ENCODE results near the gene CTU2. TPM values are rescaled to one million over a fixed set of nuclear protein-coding genes. Genes with fewer than 3 reads are reported as not detected.

Gene CTU2
- total RNA-seq, 1 donor from 2014 or later = 27.1 TPM

GRCh38 chr16:88754912-88755744 is 48.8 kb downstream of the CTU2 start:
- Mint-ChIP-seq H3K9me3 (no peaks in the 10 kb centered on the region), H3K27ac (peak overlapping the region; percentile 79), H3K4me1 (ENCODE audit: unreplicated experiment) (peaks cover 14% of the 10 kb centered on the region), H3K4me3 (peak overlapping the region; percentile 34), H3K27me3 (no peaks in the 10 kb centered on the region), H3K36me3 (no peaks in the 10 kb centered on the region)
- peak; percentile 70 for TF ChIP-seq CTCF (conservative IDR thresholded peaks at IDR 0.05)
- DNase-seq (ENCODE audit: extremely low spot score, unreplicated experiment) = no peak

- Mint-ChIP-seq H3K4me1 (ENCODE audit: unreplicated experiment) (peaks cover 14% of the 10 kb centered on the region), H3K27me3 (no peaks in the 10 kb centered on the region), H3K9me3 (no peaks in the 10 kb centered on the region), H3K4me3 (no peak overlapping the region), H3K27ac (no peak overlapping the region), H3K36me3 (no peaks in the 10 kb centered on the region)
- no peak for DNase-seq (ENCODE audit: extremely low spot score, unreplicated experiment)
- peak; percentile 4 for TF ChIP-seq CTCF (conservative IDR thresholded peaks at IDR 0.05)
These were observed 49.6 kb downstream of the CTU2 start for GRCh38 chr16:88755745-88756443.

- TF ChIP-seq CTCF (conservative IDR thresholded peaks at IDR 0.05) = no peak
- H3K27me3 Mint-ChIP-seq = no peaks in the 10 kb centered on the region
- peaks cover 17% of the 10 kb centered on the region for H3K4me1 Mint-ChIP-seq (ENCODE audit: unreplicated experiment)
- no peaks in the 10 kb centered on the region for H3K9me3 Mint-ChIP-seq
- no peak overlapping the region for H3K4me3 Mint-ChIP-seq
- H3K36me3 Mint-ChIP-seq = no peaks in the 10 kb centered on the region
- no peak for DNase-seq (ENCODE audit: extremely low spot score, unreplicated experiment)
- H3K27ac Mint-ChIP-seq = no peak overlapping the region
These were observed 52.1 kb downstream of the CTU2 start for GRCh38 chr16:88758227-88758943.

GRCh38 chr16:88758944-88759244 is 52.6 kb downstream of the CTU2 start:
- Mint-ChIP-seq H3K4me3 (no peak overlapping the region), H3K27me3 (no peaks in the 10 kb centered on the region), H3K4me1 (ENCODE audit: unreplicated experiment) (peaks cover 22% of the 10 kb centered on the region)

More at GRCh38 chr16:88758944-88759244, 52.6 kb downstream of the CTU2 start:
- H3K9me3 Mint-ChIP-seq = no peaks in the 10 kb centered on the region
- H3K36me3 Mint-ChIP-seq = no peaks in the 10 kb centered on the region
- TF ChIP-seq CTCF (conservative IDR thresholded peaks at IDR 0.05) = no peak
- no peak for DNase-seq (ENCODE audit: extremely low spot score, unreplicated experiment)
- no peak overlapping the region for H3K27ac Mint-ChIP-seq
